Urothelium cell line (cell line): ENCODE data around the gene SLC16A11.
"Not testable (repeated sequence)": the region's sequence is repeated elsewhere in the genome, so short reads cannot be mapped to it uniquely, and the experiment has no call there.

Source experiments
- DNase-seq: peaks from one replicate; pipeline ENCODE4 v3.0.0; 2011; ENCODE audit warnings: low spot score, mixed read lengths
- FAIRE-seq: peaks from 2 replicates; lab custom pipeline; 2011; peaks lifted over from hg19 to GRCh38; lab: Jason Lieb, UNC

SLC16A11 gene

DNA sequence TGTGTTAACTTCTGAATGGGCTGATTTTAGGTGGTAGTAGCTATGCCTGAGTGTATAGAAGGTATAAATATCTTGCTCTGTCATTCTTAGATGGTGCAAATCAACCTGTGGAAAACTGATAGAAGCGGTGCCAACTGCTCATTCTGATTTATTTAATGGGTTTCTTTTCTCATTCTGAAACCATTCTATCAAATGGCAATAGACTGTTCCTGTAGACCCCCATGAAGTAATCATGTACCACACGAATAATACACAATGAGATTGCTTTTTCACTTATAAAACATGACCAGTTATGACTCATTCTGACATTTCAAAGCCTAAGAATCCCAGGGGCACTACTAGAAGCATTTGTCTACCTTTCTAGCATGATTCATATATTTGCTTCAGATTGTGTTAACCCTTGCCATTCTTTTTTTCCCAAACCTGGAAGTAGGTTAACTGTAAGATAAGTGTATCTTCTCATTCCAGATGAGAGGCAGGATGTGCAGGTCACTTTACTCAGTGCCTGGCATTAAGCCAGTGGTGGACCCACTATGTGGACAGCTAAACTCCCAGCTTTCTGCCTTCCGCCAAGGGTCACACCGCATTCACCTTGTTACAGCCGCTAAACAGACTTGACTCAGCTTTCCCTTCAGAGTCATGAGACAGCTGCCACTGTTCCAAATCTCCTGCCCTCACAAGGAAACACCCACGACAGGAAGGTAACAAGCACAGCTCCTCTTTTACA, 16.4 kb upstream of the SLC16A11 start:
- DNase-seq (peak; percentile 83), FAIRE-seq (no peak)

- DNase-seq (no peak), FAIRE-seq (no peak)
Observed at GRCh38 chr17:7058831-7059447, 15.0 kb upstream of the SLC16A11 start.

- no peak for FAIRE-seq
- no peak for DNase-seq
Observed at GRCh38 chr17:7056386-7056785, 12.5 kb upstream of the SLC16A11 start.

DNA sequence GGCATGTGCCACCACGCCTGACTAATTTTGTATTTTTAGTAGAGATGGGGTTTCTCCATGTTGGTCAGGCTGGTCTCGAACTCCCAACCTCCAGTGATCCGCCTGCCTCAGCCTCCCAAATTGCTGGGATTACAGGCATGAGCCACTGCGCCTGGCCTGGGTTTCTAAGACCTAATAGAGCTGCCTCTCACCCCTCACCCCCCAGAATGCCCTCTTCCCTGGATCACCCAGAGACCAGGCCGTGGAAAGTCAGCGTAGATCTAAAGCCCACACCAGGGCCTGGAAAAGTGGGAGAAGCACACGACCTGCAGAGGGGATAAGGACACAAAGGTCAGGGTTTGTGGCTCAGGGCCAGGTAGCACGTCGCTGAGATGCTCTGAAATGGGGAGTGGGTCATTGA, 6.7 kb upstream of the SLC16A11 start:
- not testable (repeated sequence) for DNase-seq, FAIRE-seq

- DNase-seq (no peak), FAIRE-seq (no peak)
Observed at GRCh38 chr17:7048968-7049367, 5.1 kb upstream of the SLC16A11 start.

DNA sequence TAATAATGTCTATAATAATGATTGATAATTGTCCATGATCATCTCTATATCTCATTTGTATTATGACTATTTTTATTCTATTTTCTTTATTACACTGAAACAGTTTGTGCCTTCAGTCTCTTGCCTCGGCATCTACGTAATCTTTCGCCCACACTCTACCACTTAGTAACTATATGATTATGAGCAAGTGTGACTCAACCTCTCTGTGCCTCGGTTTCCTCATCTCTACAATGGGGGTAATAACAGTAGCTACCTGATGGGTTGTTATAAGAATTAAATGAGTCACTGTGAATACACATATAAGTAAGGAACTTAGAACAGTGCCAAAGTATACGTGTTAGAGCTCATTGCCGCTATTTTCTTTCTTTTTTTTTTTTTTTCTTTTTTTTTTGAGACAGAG, 3.7 kb upstream of the SLC16A11 start:
- FAIRE-seq (no peak), DNase-seq (no peak)

DNA sequence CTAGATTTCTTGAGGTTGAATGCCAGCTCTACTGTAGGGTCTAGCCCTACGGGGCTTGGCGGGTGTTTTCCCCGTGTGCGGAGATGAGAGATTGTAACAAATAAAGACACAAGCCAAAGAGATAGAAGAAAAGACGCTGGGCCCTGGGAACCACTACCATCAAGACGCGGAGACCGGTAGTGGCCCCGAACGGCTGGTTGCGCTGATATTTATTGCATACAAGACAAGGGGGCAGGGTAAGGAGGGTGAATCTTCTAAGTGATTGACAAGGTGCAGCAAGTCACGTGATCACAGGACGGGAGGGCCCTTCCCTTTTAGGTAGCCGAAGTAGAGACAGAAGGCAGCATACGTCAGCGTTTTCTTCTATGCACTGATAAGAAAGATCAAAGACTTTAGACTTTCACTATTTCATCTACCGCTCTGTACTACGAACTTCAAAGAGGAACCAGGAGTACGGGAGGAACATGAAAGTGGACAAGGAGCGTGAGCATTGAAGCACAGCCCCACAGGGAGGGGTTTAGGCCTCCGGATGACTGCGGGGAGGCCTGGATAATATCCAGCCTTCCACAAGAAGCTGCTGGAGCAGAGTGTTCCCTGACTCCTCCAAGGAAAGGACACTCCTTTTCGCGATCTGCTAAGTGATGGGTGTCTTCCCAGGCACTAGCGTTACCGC, 3.0 kb upstream of the SLC16A11 start:
- not testable (repeated sequence) for DNase-seq, FAIRE-seq

GRCh38 chr17:7046127-7046724, 2.3 kb upstream of the SLC16A11 start:
- FAIRE-seq (no peak), DNase-seq (no peak)

- FAIRE-seq (no peak), DNase-seq (no peak)
Observed at GRCh38 chr17:7045492-7046126, 1.7 kb upstream of the SLC16A11 start.

DNA sequence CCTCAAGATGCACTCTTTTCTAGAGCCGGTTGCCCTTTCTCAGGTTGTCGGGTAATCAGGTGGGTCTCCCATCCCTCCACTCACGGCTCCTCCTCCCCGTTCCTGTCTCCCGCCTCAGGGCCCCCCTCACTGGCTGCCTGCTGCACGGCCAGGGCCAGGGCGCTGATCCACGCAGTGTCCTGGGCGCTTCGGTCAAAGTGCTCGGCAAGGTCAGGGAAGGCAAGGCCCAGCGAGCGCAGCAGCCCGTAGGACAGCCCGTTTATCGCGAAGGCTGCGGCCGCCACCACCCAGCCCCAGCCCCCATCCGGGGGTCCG, 753 bp downstream of the SLC16A11 start:
- FAIRE-seq, result no peak
- no peak for DNase-seq

DNA sequence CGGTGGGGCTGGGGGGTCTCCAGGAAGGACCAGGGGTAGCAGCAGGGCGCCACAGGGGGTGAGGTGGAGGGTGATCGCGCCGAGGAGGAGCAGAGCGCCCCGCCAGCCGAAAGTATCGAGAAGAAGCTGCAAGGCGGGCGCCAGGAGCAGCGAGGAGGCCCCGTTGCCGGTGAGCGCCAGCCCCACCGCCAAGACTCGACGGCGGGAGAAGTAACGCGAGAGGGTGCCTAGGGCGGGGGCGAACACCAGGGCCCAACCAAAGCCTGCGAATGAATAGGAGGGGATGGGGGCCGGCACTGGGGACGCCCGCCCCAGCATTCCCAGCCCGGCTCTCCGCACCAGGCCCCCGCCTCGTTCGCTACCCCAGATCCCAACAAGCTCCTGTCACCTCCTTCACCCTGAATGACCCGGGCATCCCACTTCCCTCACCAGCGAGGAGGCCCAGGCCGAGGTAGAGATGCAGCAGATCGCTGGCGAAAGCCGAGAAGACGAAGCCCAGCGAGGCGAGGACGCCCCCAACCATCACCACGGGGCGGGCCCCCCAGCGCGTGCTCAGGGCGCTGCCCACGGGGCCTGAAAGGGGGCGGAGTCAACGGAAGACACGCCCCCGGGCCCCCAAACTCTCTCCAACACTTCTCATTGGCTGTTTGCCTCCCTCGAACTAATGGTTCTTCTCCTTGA, 1.3 kb downstream of the SLC16A11 start:
- DNase-seq, result no peak
- FAIRE-seq, result no peak

DNA sequence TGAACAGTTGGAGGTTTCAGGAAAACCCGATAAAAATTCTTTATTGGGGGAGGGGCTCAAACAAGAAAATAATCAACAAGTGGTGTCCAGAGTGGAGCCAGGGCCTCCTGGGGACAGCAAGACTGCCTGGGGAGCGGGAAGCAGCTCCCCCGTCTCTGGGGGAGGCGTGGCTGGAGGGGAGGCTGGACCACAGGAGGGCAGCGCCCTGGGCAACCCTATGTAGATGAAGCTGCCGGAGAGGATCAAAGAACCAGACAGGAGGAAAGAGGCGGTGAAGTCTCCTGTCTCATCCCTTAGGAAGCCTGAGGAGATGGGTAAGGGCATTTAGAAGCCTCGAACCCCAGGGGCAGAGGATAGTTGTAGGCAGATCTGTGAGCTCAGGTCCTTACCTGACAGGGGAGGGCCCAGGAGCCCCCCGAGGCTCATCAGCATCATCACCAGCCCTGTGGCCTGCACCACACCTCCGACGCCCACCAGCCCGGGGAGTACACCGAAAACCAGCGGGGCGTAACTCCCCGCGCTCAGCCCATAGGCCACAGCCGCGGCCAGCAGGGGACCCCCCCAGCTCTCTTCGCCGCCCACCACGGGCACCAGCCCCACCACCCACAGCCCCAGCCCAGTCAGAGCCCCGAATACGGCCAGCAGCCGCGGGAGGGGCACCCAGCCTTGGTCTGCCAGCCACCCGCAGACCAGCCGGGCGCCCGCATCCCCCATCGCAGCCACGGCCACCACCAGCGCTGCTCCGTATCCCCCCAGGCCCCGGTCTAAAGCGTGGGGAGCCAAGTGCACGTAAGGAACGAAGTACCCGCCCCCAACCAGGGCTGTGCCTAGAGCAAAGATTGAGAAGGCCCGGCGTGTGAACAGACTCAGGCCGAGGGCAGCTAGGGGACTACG, 2.0 kb downstream of the SLC16A11 start:
- DNase-seq, result no peak
- FAIRE-seq, result no peak

DNA sequence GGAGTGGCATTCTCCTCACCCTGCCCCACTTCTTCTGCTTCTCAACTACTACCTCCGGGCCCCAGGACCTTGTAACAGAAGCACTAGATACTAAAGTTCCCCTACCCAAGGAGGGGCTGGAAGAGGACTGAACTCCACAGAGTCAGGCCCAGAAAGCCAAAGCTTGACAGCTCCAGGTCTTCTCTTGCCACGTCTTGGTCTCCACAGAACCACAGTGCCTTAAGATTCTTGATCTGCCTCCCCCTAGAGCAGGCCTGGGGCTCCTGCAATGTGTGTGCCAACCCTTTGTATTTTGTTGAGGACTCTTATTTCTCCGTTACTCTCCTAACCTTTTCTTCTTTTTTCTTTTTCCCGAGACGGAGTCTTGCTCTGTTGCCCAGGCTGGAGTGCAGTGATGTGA, 4.1 kb downstream of the SLC16A11 start:
- DNase-seq (no peak), FAIRE-seq (no peak)

DNA sequence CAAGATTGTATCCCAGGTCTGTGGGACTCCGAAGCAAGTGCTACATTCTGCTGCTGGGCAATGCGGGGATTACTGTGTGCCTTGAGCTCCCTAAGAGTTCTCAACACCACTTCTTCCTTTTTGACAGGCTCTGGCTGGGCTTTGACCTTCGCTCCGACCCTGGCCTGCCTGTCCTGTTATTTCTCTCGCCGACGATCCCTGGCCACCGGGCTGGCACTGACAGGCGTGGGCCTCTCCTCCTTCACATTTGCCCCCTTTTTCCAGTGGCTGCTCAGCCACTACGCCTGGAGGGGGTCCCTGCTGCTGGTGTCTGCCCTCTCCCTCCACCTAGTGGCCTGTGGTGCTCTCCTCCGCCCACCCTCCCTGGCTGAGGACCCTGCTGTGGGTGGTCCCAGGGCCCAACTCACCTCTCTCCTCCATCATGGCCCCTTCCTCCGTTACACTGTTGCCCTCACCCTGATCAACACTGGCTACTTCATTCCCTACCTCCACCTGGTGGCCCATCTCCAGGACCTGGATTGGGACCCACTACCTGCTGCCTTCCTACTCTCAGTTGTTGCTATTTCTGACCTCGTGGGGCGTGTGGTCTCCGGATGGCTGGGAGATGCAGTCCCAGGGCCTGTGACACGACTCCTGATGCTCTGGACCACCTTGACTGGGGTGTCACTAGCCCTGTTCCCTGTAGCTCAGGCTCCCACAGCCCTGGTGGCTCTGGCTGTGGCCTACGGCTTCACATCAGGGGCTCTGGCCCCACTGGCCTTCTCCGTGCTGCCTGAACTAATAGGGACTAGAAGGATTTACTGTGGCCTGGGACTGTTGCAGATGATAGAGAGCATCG, 5.6 kb downstream of the SLC16A11 start:
- DNase-seq (no peak), FAIRE-seq (no peak)

GRCh38 chr17:7035591-7036368, 8.1 kb downstream of the SLC16A11 start, which contains the start of gene SLC16A13:
Gene SLC16A13 (plus strand): TSS chr17:7036015. CDS start chr17:7036383, 368 bp downstream.
- peak; percentile 70 for FAIRE-seq
- peak; percentile 95 for DNase-seq

DNA sequence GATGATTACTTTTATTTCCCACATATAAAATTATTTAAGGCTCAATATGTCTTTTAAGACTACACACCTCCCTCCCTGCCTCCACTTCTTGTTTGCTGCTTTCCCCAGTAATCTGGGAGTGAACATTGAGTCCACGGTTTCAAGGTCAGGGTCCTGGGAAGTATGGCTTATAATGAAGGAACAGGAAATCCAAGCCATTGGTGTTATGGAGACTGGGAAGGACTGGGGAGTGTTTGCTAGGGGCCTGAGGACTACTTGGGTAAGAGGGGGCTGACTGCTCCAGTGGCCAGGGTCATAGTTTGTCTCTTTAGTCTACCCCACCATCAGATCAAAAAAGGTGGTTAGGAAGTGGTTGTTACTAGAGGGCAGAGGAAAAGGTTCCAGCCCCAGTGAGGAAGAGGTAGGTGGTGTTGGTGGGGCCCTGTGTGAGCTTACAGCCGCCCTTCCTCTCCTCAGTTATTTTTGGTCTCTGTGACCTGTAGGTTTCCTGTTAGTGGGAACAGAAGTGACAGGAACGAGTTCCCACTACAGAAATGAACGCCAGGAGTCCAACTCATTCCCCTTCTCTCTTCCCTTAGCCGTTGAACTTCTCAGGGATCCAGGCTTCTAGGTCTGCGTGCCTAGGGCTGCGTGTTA, 8.8 kb downstream of the SLC16A11 start:
- no peak for DNase-seq
- FAIRE-seq, result no peak

GRCh38 chr17:7029659-7030058, 14.2 kb downstream of the SLC16A11 start:
- FAIRE-seq (no peak), DNase-seq (no peak)

DNA sequence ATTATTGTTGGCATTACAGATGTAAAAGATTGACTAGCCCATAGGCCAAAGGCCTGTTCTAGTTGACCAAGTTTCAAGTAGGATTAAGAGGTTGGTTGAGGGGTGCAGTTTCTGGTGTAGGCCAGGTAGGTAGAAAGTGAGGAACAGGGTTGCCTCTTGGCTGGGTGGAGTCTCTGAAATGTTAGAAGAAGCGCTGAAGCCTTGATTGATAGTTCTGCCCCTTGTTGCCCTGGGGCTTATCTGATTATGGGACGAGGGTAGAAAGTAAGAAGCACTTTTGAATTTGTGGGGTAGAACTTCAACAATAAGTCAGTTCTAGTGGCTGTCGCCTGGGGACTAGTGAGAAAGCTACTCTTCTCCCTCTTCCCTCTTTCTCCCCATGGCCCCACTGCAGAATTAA, 14.8 kb downstream of the SLC16A11 start:
- no peak for FAIRE-seq
- no peak for DNase-seq
